ENCODE measurements around the gene HBG2.

HBG2 gene

GRCh38 chr11:5226732-5227310, 27.8 kb downstream of the HBG2 start, which contains the start of gene HBB:
HBB (minus strand) TSS chr11:5227071; CDS start chr11:5227021, 50 bp downstream.
- no peak for TF ChIP-seq TCF12 (IDR thresholded peaks at IDR 0.05; ENCODE audit: low read depth)
- TF ChIP-seq REST (IDR thresholded peaks at IDR 0.05; ENCODE audit: low read depth), result no peak
- TF ChIP-seq CREB1 (IDR thresholded peaks at IDR 0.05; ENCODE audit: low read depth), result no peak
- TF ChIP-seq YY1 (IDR thresholded peaks at IDR 0.05; ENCODE audit: low read depth), result no peak
- TF ChIP-seq EGR1 (IDR thresholded peaks at IDR 0.05), result no peak
- TF ChIP-seq FOXM1 (IDR thresholded peaks at IDR 0.05; ENCODE audit: borderline replicate concordance, low read depth), result no peak
- TF ChIP-seq NFIC (IDR thresholded peaks at IDR 0.05), result no peak
- TF ChIP-seq CEBPB (IDR thresholded peaks at IDR 0.05), result no peak
- TF ChIP-seq TEAD4 (IDR thresholded peaks at IDR 0.05), result no peak
- no peak for TF ChIP-seq MAX (IDR thresholded peaks at IDR 0.05)
- TF ChIP-seq RAD21 (IDR thresholded peaks at IDR 0.05; ENCODE audit: low read depth), result no peak
- TF ChIP-seq ZBTB7A (IDR thresholded peaks at IDR 0.05; ENCODE audit: low read depth), result no peak
- TF ChIP-seq USF1 (IDR thresholded peaks at IDR 0.05), result no peak
- TF ChIP-seq TAF1 (IDR thresholded peaks at IDR 0.05; ENCODE audit: low read depth), result no peak

GRCh38 chr11:5225480-5225871, 29.1 kb downstream of the HBG2 start:
- TF ChIP-seq ZBTB7A (IDR thresholded peaks at IDR 0.05; ENCODE audit: low read depth) (no peak), CEBPB (IDR thresholded peaks at IDR 0.05) (no peak), REST (IDR thresholded peaks at IDR 0.05; ENCODE audit: low read depth) (no peak), EGR1 (IDR thresholded peaks at IDR 0.05) (no peak), TAF1 (IDR thresholded peaks at IDR 0.05; ENCODE audit: low read depth) (no peak), FOXM1 (IDR thresholded peaks at IDR 0.05; ENCODE audit: borderline replicate concordance, low read depth) (no peak), CREB1 (IDR thresholded peaks at IDR 0.05; ENCODE audit: low read depth) (no peak), MAX (IDR thresholded peaks at IDR 0.05) (no peak), TCF12 (IDR thresholded peaks at IDR 0.05; ENCODE audit: low read depth) (no peak), RAD21 (IDR thresholded peaks at IDR 0.05; ENCODE audit: low read depth) (no peak), YY1 (IDR thresholded peaks at IDR 0.05; ENCODE audit: low read depth) (no peak), TEAD4 (IDR thresholded peaks at IDR 0.05) (no peak), EP300 (IDR thresholded peaks at IDR 0.05; ENCODE audit: borderline replicate concordance) (no peak)

GRCh38 chr11:5224538-5225479, 29.8 kb downstream of the HBG2 start:
- no peak for TF ChIP-seq CREB1 (IDR thresholded peaks at IDR 0.05; ENCODE audit: low read depth)

GRCh38 chr11:5223686-5224085, 30.9 kb downstream of the HBG2 start:
- no peak for TF ChIP-seq EP300 (IDR thresholded peaks at IDR 0.05; ENCODE audit: borderline replicate concordance)
- no peak for TF ChIP-seq RAD21 (IDR thresholded peaks at IDR 0.05; ENCODE audit: low read depth)
- TF ChIP-seq CEBPB (IDR thresholded peaks at IDR 0.05), result no peak
- no peak for TF ChIP-seq ZBTB7A (IDR thresholded peaks at IDR 0.05; ENCODE audit: low read depth)
- TF ChIP-seq FOXM1 (IDR thresholded peaks at IDR 0.05; ENCODE audit: borderline replicate concordance, low read depth), result no peak
- no peak for TF ChIP-seq NFIC (IDR thresholded peaks at IDR 0.05)
- no peak for TF ChIP-seq MAX (IDR thresholded peaks at IDR 0.05)
- no peak for TF ChIP-seq TEAD4 (IDR thresholded peaks at IDR 0.05)
- TF ChIP-seq CREB1 (IDR thresholded peaks at IDR 0.05; ENCODE audit: low read depth), result no peak
- TF ChIP-seq REST (IDR thresholded peaks at IDR 0.05; ENCODE audit: low read depth), result no peak
- TF ChIP-seq YY1 (IDR thresholded peaks at IDR 0.05; ENCODE audit: low read depth), result no peak

All from Ishikawa (cell line).